Mesenteric fat pad (tissue), 1 donor: Measurements from ENCODE around the gene SAP130. TPM values are rescaled to one million over a fixed set of nuclear protein-coding genes. Genes with fewer than 3 reads are reported as not detected.

Experiments used
- DNase-seq: peaks from one replicate; pipeline ENCODE4 v3.0.0-alpha.2; 2020; ENCODE audit warnings: low spot score
- total RNA-seq: library from RNA; stranded (reverse); fragmentation: NEBNext Ultra II Directional; extraction: Animal tissue kit (Norgen Biotek cat#: 25700); gene quantifications from one replicate; pipeline ENCODE4 v1.2.1, GENCODE V29; 2021
- donor health status: DM: yes; HTN: yes; CAD: no.

SAP130 gene
- total RNA-seq, 1 donor from 2014 or later, result 18.7 TPM

DNA sequence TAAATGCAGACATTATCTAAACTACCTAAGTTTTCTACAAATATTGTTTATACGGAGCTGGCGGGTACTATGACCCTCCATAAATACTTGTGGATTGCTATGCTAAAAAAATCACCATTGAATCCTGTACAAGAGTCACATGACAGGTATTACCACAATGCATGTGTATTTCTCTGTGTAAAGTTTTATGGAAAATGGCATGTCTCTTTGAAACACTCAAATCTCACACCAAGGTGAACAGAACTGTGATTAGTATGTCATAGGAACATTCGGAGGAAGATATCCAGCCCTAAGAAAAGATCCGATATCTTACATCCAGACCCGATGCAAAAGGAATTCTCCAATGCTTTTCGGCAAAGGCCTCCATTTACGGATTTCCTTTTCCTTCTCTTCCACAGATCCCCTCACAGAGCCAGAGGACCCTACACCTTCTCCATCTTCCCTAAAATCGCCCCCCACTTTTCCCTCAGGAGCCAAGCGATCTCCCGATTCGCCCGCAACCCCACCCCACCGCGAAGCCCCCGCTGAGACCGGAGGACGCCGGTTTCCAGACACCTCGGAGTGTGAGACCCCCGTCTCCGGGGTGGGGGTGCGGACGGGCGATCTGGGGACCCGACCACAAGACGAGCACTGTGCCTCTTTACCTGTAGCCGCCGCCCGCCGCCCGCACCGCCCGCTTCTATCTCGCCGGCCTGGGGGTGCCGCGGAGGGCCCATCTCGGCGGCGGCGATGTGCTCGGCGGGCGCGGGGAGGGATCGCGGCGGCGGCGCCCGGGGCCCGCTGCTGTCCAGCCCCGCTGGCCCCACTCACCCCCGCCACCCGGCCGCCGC is 1.2 kb downstream of the SAP130 start:
- no peak for DNase-seq

- no peak for DNase-seq
Measured at GRCh38 chr2:128024816-128025215, 3.0 kb downstream of the SAP130 start.

DNA sequence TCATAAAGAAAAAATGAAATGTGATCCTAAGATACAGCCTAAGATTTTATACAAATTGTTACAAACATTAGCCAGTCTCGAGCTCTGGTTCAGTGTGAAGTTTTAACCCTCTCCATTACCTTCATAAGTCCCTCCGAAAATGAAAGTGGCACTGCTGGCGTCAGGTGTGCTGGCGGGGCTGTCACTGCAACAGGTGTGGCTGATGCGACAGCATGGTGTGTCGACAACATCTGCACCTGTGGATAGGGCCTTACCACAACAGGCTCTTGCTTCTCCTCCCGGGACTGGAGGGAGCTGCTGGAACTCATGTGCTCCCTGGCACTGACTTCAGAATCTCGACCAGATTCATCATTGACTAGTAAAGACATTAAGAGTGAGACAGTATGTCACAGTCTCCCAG is 10.3 kb downstream of the SAP130 start:
- DNase-seq, result no peak

- no peak for DNase-seq
Measured at GRCh38 chr2:128016620-128017019, 11.2 kb downstream of the SAP130 start.

GRCh38 chr2:128012698-128013097 is 15.2 kb downstream of the SAP130 start:
- no peak for DNase-seq

GRCh38 chr2:128008074-128008672 is 19.7 kb downstream of the SAP130 start:
- no peak for DNase-seq

- DNase-seq, result no peak
Measured at GRCh38 chr2:128004509-128004908, 23.4 kb downstream of the SAP130 start.

- no peak for DNase-seq
Measured at GRCh38 chr2:128003463-128003862, 24.4 kb downstream of the SAP130 start.

DNA sequence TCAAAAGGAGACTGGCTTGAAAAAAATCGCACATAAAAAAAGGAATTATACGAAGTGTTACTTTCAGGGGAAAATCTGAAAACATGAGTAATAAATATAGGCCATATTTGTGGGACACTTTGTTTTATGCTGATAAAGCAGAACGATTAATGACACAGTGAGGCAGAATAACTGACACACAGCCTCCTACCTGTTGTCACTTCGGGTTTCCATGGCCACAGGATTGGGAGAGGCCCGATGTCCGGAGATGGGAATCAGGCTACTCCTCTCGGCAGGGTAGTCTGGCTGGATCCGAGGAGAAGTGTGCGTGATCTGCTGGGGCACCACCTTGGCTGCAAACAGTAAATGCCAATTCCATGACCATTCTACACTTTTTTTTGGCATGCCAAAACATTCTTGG is 31.7 kb downstream of the SAP130 start:
- no peak for DNase-seq

DNA sequence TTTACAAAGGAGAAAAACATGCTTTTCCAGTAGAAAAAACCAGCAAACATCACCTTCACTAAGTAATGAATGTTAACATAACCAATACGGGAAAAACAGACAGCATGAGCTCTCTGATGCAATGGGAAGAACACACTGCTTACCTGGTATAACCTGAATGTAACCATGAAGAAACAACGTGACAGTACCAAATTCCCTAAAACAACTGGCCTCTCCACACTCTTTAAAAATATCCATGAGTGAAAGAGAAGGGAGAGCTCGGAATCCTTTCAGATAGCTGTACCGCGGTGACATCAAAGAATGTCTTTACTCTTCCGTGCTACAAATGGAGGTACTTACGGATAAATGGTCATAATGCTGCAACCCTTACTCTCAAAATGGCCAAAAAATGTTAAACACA is 32.1 kb downstream of the SAP130 start:
- no peak for DNase-seq

- DNase-seq, result no peak
Measured at GRCh38 chr2:127993659-127994058, 34.2 kb downstream of the SAP130 start.

GRCh38 chr2:127991742-127992141 is 36.1 kb downstream of the SAP130 start:
- no peak for DNase-seq

GRCh38 chr2:127986548-127987079 is 41.2 kb downstream of the SAP130 start:
- DNase-seq, result no peak

DNA sequence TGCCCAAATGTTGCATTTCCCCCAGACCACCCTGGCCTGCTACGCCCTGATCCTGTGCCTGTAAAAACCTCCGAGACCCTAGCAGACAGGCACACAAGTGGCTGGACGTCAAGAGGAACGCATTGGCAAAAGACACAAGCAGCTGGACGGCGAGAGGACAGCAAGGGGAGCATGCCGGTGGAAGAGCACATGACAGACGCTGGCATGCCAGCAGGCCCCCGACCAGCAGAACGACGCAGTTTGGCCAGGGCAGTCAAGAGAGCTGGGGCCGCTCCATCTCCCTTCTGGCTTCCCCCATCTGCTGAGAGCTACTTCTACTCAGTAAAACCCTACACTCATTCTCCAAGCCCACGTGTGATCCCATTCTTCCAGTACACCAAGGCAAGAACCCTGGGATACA is 42.1 kb downstream of the SAP130 start:
- no peak for DNase-seq

DNA sequence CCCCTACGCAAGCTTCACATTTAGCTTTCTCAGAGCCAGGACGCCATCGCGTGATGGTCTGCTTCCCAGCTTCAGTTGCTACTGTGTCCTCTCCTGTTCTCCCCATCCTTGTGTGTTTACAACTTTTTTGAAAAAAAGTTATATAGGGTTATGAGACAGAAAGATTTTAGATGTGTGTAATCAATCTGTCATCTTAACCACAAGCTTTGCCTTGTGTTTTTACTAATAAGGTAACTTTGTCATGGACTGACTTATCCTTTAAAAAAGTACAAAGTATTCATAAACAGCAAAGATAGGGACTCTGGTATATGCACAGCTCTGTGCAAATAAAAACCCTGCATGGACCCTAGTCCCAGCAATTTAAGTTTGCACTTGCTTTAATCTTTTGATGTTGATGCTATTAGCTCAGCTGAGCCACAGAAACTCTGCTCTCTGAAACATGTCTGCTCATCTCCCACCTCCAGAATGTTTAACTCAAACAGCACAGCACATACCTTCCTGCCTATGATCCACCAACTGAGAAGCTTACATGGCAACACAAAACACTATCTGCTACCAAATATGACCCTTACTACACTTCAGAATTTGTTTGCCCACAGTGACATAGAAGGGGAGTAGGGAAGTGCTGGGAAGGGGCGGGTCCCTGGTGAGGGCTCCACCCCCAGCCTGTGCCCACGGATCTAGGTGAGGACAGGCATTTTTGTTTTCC is 42.7 kb downstream of the SAP130 start:
- DNase-seq, result no peak

DNA sequence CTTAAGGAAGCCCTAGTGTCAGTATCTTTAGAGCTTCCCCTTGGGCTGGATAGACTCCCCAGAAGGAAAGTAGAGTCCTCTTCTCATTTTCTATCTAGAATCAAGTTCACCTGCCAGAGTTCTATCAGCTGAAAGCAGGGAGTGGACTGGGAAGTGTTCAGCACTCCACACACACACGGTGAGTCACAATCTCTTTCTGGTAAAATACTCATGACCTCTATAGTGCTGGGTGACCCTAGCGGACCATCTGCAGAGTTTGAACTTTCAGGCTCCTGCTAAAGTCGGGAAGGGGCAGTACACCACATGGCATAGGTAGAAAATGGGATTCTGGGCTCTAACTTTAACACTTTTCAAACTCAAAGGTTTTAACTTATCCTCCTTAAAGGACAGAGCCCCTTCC is 43.3 kb downstream of the SAP130 start:
- DNase-seq, result no peak

DNA sequence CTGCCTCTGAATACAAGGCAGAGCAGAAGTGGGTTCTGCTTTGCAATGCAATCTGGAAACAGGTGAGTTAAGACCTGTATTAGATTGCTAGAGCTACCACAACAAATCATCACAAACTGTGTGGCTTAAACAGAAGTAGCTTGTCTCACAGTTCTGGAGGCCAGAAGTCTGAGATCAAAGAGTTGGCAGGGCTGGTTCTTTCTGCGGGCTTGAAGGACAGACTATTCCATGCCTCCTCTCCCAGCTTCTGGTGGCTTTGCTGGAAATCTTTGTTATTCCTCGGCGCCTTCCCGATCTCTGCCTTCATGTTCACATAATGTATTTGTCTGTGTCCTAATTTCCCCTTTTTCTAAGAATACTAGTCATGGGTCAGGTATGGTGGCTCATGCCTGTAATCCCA is 58.4 kb downstream of the SAP130 start:
- no peak for DNase-seq

DNA sequence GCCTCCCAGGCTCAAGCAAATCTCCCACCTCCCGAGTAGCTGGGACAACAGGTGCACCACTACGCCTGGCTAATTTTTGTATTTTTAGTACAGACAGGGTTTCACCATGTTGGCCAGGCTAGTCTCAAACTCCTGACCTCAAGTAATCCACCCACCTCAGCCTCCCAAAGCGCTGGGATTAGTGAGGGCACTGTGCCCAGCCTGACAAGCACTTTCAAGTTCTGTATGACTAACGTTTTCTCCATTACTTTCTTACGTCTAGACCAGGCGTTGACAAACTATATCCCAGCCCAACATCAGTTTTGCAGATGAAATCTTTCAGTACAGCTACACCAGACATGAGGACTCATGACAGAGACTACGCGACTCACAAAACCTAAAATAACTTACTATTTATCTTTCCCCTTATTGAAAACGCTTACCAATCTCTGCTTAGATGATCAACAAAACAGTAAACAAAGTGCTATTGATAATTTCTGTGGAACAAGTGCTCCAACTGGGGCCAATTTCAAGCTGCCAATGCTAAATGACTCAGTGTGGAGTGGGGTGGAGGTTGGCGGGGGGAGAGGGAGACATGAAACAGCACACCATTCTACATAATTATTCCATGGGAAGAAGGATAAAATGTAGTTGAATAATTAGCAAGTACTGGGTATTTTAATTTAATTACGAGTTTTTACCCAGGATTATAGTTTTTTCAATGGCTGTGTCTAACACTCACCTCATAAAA is 59.1 kb downstream of the SAP130 start:
- no peak for DNase-seq

DNA sequence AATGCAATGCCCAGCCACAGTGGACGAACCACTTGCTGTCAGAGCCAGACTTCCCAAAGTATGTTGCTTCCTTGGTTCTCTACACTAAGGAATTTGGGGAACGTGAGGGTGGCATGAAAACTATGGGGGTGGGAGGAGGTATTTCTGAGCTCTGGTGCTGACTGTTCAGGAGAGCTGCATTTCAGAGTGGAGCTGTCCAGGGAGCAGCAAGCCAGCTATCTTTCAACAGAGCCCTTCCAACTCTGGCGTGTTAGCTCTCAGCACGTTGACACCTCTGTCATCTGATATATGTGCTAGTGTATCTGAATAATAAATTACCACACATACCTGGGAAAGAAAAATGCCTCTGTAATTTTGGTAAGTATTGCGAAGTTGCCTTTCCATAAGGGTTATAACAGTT is 66.1 kb downstream of the SAP130 start:
- DNase-seq, result no peak

DNA sequence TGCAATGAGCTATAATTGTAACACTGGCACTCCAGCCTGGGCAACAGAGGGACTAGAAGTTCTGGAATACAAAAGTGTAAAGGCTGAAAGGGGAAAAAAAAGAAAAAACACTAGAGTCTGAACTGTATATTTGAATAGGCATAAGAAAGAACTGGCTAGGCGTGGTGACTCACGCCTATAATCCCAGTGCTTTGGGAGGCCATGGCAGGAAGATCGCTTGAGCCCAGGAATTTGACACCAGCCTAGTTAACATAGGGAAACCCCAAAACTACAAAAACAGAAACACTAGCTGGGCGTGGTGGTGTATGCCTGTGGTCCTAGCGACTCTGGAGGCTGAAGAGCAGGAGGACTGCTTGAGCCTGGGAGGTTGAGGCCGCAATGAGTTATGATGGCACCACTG is 70.6 kb downstream of the SAP130 start:
- no peak for DNase-seq

- DNase-seq, result no peak
Measured at GRCh38 chr2:127954857-127955256, 73.0 kb downstream of the SAP130 start.
